ENCODE measurements around the gene NELL2.

DNA sequence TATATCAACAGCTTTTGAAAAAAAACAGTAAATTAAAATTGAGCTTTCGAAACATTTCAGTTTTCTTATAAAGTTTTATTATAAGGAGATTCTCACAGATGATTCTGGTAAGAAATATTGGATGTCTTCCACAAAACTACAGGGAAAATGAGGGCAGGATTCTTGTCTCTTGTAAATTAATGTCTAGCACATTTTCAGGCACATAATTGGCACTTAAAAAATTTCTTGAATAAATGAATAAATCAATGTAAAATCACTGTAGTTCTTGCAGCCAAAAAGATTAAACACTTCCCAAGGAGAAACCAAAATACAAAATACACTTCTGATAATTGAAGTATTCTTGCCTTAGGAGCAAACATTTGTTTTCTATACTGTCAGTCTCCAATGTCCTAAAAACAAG lies 164.4 kb downstream of the NELL2 start:
- TF ChIP-seq, protein P1, sequence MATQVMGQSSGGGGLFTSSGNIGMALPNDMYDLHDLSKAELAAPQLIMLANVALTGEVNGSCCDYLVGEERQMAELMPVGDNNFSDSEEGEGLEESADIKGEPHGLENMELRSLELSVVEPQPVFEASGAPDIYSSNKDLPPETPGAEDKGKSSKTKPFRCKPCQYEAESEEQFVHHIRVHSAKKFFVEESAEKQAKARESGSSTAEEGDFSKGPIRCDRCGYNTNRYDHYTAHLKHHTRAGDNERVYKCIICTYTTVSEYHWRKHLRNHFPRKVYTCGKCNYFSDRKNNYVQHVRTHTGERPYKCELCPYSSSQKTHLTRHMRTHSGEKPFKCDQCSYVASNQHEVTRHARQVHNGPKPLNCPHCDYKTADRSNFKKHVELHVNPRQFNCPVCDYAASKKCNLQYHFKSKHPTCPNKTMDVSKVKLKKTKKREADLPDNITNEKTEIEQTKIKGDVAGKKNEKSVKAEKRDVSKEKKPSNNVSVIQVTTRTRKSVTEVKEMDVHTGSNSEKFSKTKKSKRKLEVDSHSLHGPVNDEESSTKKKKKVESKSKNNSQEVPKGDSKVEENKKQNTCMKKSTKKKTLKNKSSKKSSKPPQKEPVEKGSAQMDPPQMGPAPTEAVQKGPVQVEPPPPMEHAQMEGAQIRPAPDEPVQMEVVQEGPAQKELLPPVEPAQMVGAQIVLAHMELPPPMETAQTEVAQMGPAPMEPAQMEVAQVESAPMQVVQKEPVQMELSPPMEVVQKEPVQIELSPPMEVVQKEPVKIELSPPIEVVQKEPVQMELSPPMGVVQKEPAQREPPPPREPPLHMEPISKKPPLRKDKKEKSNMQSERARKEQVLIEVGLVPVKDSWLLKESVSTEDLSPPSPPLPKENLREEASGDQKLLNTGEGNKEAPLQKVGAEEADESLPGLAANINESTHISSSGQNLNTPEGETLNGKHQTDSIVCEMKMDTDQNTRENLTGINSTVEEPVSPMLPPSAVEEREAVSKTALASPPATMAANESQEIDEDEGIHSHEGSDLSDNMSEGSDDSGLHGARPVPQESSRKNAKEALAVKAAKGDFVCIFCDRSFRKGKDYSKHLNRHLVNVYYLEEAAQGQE (IDR thresholded peaks at IDR 0.05; ENCODE audit: insufficient replicate concordance, low read depth), result no peak
- TF ChIP-seq, protein P2, sequence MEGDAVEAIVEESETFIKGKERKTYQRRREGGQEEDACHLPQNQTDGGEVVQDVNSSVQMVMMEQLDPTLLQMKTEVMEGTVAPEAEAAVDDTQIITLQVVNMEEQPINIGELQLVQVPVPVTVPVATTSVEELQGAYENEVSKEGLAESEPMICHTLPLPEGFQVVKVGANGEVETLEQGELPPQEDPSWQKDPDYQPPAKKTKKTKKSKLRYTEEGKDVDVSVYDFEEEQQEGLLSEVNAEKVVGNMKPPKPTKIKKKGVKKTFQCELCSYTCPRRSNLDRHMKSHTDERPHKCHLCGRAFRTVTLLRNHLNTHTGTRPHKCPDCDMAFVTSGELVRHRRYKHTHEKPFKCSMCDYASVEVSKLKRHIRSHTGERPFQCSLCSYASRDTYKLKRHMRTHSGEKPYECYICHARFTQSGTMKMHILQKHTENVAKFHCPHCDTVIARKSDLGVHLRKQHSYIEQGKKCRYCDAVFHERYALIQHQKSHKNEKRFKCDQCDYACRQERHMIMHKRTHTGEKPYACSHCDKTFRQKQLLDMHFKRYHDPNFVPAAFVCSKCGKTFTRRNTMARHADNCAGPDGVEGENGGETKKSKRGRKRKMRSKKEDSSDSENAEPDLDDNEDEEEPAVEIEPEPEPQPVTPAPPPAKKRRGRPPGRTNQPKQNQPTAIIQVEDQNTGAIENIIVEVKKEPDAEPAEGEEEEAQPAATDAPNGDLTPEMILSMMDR (IDR thresholded peaks at IDR 0.05; ENCODE audit: insufficient read depth, low read length), result no peak
- TF ChIP-seq SPI1 (IDR thresholded peaks at IDR 0.05; ENCODE audit: borderline replicate concordance, low read depth) (no peak), GABPA (IDR thresholded peaks at IDR 0.05; ENCODE audit: low read depth) (no peak)
